HepG2 (cell line): ENCODE measurements around the gene KIAA1958. TPM values are rescaled to one million over a fixed set of nuclear protein-coding genes. Genes with fewer than 3 reads are reported as not detected.
A peak's percentile ranks its signal among the peaks of the same experiment; 100 is the strongest.

Experiments
- CCAR2 ChIP-seq: fragments of 200-400 bp; formaldehyde crosslinking; optimal IDR thresholded peaks from 2 replicates; pipeline ENCODE3; 2018; ENCODE audit warnings: low read depth, mild to moderate bottlenecking, low read length, moderate library complexity
- HDAC1 ChIP-seq: sonication (generic); formaldehyde crosslinking; IDR thresholded peaks from 2 replicates; pipeline ENCODE4 v1.5.1; 2020; ENCODE audit warnings: mild to moderate bottlenecking, missing genetic modification reagents
- JUN ChIP-seq: sonication (generic); formaldehyde crosslinking; IDR thresholded peaks from 2 replicates; pipeline ENCODE4 v1.4.0; 2020; ENCODE audit warnings: mild to moderate bottlenecking, missing genetic modification reagents
- KAT7 ChIP-seq: IDR thresholded peaks from 2 replicates; pipeline ENCODE4 v1.6.1; 2018; ENCODE audit warnings: borderline replicate concordance, missing compliant biosample characterization
- KLF15 ChIP-seq: sonication (generic); formaldehyde crosslinking; IDR thresholded peaks from 2 replicates; pipeline ENCODE4 v1.8.1; 2023; ENCODE audit warnings: borderline replicate concordance, mild to moderate bottlenecking, inconsistent platforms, missing genetic modification reagents, mixed read lengths
- MEF2D ChIP-seq: sonication (generic); formaldehyde crosslinking; IDR thresholded peaks from 2 replicates; pipeline ENCODE4 v1.5.1; 2020; ENCODE audit warnings: mild to moderate bottlenecking, missing genetic modification reagents
- NR2F6 ChIP-seq, 2 experiments: IDR thresholded peaks; 2 replicates each; pipeline ENCODE4 v1.6.1; 2016; ENCODE audit warnings: antibody characterized with exemption in 1 of 2, mild to moderate bottlenecking in 1 of 2
- RNF2 ChIP-seq: fragments of 450-650 bp; conservative IDR thresholded peaks from 2 replicates; pipeline ENCODE4 v1.6.1; 2016; ENCODE audit warnings: low read depth
- SRY ChIP-seq: sonication (generic); formaldehyde crosslinking; IDR thresholded peaks from 2 replicates; pipeline ENCODE4 v1.8.0; 2022; ENCODE audit warnings: mild to moderate bottlenecking, missing genetic modification reagents
- TAF1 ChIP-seq: sonication (generic); formaldehyde crosslinking; IDR thresholded peaks from 2 replicates; pipeline ENCODE4 v1.4.0; 2020; ENCODE audit warnings: missing genetic modification reagents
- ZMAT3 ChIP-seq: sonication (generic); formaldehyde crosslinking; conservative IDR thresholded peaks from 2 replicates; pipeline ENCODE4 v1.7.0; 2021; ENCODE audit warnings: missing genetic modification reagents
- ZNF549 ChIP-seq: sonication (generic); formaldehyde crosslinking; IDR thresholded peaks from 2 replicates; pipeline ENCODE4 v1.5.0; 2020; ENCODE audit warnings: missing genetic modification reagents
- ZNF619 ChIP-seq: sonication (generic); formaldehyde crosslinking; IDR thresholded peaks from 2 replicates; pipeline ENCODE4 v1.4.0; 2020; ENCODE audit warnings: mild to moderate bottlenecking, missing genetic modification reagents
- polyA plus RNA-seq, 8 experiments: library from polyadenylated mRNA; depleted of rRNA in 3 of 8; stranded (reverse) in 7 of 8; unstranded in 1 of 8; fragments of >200 nt; fragmentation: Illumina TruSeq in 4 of 8; extraction: Trizol in 4 of 8; gene quantifications; 2 replicates each; pipeline versions ENCODE4 v1.2.1 to v1.2.3, GENCODE V29; 2011 to 2016; ENCODE audit warnings: low read depth in 4 of 8, missing spikeins in 1 of 8, mixed read lengths in 1 of 8; ENCODE audit not compliant: insufficient read depth in 1 of 8
- total RNA-seq, 5 experiments: library from RNA; depleted of rRNA; stranded (reverse); fragments of >200 nt; fragmentation: Illumina TruSeq; extraction: Trizol; gene quantifications; 2 replicates each; pipeline ENCODE4 v1.2.3, GENCODE V29; 2016; ENCODE audit warnings: low read depth in 1 of 5
- TF ChIP-seq, protein P1 (sequence below): sonication (generic); formaldehyde crosslinking; IDR thresholded peaks from 2 replicates; pipeline ENCODE4 v1.4.0; 2020; ENCODE audit warnings: missing genetic modification reagents, mild to moderate bottlenecking, borderline replicate concordance
- TF ChIP-seq, protein P2 (sequence below): sonication (generic); formaldehyde crosslinking; IDR thresholded peaks from 2 replicates; pipeline ENCODE4 v1.4.0; 2020; ENCODE audit warnings: missing genetic modification reagents, low read depth, mild to moderate bottlenecking, borderline replicate concordance
- TF ChIP-seq, protein P3 (sequence below): sonication (generic); formaldehyde crosslinking; IDR thresholded peaks from 2 replicates; pipeline ENCODE4 v1.9.0; 2022; ENCODE audit warnings: missing genetic modification reagents, mild to moderate bottlenecking, borderline replicate concordance
- TF ChIP-seq, protein P4 (sequence below): sonication (generic); formaldehyde crosslinking; IDR thresholded peaks from 2 replicates; pipeline ENCODE4 v1.4.0; 2020; ENCODE audit warnings: low read depth, missing genetic modification reagents
- TF ChIP-seq, protein P5 (sequence below): IDR thresholded peaks from 2 replicates; pipeline ENCODE4 v1.4.0; 2020; ENCODE audit warnings: mild to moderate bottlenecking, missing genetic modification reagents

Gene KIAA1958
- total and polyA plus RNA-seq, 2 of the 13 experiments (the other 11 are each of a cell fraction or from before 2014, with no cell fraction given) = 8.5 to 10.3 TPM

DNA sequence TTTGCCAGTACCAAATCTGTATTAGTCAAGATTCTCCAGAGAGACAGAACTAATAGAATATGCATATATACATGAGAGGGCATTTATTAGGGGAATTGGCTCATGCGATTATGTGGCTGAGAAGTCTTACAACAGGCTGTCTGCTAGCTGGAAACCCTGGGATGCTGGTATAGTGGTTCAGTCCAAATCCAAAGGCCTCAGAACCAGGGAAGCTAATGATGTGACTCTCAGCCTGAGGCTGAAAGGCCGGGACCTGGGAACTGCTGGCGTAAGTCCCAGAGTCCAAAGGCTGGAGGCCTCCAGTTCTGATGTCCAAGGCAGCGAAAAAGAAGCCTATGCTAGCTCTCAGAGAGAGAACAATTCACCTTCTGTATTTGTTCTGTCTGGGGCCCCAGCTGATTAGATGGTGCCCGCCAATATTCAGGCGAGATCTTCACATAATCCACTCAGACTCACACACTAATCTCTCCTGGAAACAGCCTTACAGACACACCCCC is 84.1 kb downstream of the KIAA1958 start (continued):
- TF ChIP-seq, protein P1, sequence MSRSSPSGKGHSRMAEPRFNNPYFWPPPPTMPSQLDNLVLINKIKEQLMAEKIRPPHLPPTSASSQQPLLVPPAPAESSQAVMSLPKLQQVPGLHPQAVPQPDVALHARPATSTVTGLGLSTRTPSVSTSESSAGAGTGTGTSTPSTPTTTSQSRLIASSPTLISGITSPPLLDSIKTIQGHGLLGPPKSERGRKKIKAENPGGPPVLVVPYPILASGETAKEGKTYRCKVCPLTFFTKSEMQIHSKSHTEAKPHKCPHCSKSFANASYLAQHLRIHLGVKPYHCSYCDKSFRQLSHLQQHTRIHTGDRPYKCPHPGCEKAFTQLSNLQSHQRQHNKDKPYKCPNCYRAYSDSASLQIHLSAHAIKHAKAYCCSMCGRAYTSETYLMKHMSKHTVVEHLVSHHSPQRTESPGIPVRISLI = no peak
- TF ChIP-seq KLF15 (CRISPR knock-in tag) (no peak), CCAR2 (no peak), ZNF619 (no peak), MEF2D (CRISPR knock-in tag) (no peak), RNF2 (no peak), HDAC1 (CRISPR knock-in tag) (peak; percentile 44; the same call in 1 of the 2 replicates), ZNF549 (no peak), TAF1 (CRISPR knock-in tag) (no peak), ZMAT3 (CRISPR knock-in tag) (no peak), JUN (CRISPR knock-in tag) (no peak), NR2F6 (IDR thresholded peaks at IDR 0.05) (no peak), NR2F6 (CRISPR knock-in tag; IDR thresholded peaks at IDR 0.05) (peak; percentile 40; the same call in 1 of the 2 replicates), SRY (CRISPR knock-in tag) (no peak), KAT7 (CRISPR knock-in tag) (peak; percentile 50; the same call in 1 of the 2 replicates)
- TF ChIP-seq, protein P2, sequence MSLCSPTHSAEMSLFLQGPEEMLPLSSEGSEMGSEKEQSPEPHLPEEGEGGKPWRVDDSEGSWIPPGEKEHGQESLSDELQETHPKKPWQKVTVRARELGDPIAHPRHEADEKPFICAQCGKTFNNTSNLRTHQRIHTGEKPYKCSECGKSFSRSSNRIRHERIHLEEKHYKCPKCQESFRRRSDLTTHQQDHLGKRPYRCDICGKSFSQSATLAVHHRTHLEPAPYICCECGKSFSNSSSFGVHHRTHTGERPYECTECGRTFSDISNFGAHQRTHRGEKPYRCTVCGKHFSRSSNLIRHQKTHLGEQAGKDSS (CRISPR knock-in tag) = no peak
- TF ChIP-seq, protein P3, sequence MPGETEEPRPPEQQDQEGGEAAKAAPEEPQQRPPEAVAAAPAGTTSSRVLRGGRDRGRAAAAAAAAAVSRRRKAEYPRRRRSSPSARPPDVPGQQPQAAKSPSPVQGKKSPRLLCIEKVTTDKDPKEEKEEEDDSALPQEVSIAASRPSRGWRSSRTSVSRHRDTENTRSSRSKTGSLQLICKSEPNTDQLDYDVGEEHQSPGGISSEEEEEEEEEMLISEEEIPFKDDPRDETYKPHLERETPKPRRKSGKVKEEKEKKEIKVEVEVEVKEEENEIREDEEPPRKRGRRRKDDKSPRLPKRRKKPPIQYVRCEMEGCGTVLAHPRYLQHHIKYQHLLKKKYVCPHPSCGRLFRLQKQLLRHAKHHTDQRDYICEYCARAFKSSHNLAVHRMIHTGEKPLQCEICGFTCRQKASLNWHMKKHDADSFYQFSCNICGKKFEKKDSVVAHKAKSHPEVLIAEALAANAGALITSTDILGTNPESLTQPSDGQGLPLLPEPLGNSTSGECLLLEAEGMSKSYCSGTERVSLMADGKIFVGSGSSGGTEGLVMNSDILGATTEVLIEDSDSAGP (CRISPR knock-in tag) = no peak
- TF ChIP-seq, protein P4, sequence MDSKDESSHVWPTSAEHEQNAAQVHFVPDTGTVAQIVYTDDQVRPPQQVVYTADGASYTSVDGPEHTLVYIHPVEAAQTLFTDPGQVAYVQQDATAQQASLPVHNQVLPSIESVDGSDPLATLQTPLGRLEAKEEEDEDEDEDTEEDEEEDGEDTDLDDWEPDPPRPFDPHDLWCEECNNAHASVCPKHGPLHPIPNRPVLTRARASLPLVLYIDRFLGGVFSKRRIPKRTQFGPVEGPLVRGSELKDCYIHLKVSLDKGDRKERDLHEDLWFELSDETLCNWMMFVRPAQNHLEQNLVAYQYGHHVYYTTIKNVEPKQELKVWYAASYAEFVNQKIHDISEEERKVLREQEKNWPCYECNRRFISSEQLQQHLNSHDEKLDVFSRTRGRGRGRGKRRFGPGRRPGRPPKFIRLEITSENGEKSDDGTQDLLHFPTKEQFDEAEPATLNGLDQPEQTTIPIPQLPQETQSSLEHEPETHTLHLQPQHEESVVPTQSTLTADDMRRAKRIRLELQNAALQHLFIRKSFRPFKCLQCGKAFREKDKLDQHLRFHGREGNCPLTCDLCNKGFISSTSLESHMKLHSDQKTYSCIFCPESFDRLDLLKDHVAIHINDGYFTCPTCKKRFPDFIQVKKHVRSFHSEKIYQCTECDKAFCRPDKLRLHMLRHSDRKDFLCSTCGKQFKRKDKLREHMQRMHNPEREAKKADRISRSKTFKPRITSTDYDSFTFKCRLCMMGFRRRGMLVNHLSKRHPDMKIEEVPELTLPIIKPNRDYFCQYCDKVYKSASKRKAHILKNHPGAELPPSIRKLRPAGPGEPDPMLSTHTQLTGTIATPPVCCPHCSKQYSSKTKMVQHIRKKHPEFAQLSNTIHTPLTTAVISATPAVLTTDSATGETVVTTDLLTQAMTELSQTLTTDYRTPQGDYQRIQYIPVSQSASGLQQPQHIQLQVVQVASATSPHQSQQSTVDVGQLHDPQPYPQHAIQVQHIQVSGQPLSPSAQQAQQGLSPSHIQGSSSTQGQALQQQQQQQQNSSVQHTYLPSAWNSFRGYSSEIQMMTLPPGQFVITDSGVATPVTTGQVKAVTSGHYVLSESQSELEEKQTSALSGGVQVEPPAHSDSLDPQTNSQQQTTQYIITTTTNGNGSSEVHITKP = peak; percentile 91
- TF ChIP-seq, protein P5, sequence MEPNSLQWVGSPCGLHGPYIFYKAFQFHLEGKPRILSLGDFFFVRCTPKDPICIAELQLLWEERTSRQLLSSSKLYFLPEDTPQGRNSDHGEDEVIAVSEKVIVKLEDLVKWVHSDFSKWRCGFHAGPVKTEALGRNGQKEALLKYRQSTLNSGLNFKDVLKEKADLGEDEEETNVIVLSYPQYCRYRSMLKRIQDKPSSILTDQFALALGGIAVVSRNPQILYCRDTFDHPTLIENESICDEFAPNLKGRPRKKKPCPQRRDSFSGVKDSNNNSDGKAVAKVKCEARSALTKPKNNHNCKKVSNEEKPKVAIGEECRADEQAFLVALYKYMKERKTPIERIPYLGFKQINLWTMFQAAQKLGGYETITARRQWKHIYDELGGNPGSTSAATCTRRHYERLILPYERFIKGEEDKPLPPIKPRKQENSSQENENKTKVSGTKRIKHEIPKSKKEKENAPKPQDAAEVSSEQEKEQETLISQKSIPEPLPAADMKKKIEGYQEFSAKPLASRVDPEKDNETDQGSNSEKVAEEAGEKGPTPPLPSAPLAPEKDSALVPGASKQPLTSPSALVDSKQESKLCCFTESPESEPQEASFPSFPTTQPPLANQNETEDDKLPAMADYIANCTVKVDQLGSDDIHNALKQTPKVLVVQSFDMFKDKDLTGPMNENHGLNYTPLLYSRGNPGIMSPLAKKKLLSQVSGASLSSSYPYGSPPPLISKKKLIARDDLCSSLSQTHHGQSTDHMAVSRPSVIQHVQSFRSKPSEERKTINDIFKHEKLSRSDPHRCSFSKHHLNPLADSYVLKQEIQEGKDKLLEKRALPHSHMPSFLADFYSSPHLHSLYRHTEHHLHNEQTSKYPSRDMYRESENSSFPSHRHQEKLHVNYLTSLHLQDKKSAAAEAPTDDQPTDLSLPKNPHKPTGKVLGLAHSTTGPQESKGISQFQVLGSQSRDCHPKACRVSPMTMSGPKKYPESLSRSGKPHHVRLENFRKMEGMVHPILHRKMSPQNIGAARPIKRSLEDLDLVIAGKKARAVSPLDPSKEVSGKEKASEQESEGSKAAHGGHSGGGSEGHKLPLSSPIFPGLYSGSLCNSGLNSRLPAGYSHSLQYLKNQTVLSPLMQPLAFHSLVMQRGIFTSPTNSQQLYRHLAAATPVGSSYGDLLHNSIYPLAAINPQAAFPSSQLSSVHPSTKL (CRISPR knock-in tag) = peak; percentile 85
